ENCODE results near the gene SH3BGRL3.

- TF ChIP-seq CTCF (IDR thresholded peaks at IDR 0.05) (no peak), SIN3A (IDR thresholded peaks at IDR 0.05; ENCODE audit: borderline replicate concordance, insufficient read depth, low read depth, low read length) (no peak)
These were observed 1.4 kb downstream of the SH3BGRL3 start for GRCh38 chr1:26281091-26281958.
